ENCODE results near the gene EIF3K. TPM values are rescaled to one million over a fixed set of nuclear protein-coding genes. Genes with fewer than 3 reads are reported as not detected.

Gene EIF3K
- total and polyA plus RNA-seq, 2 of the 13 experiments (the other 11 are each of a cell fraction or from before 2014, with no cell fraction given) = 179 to 258 TPM

- TF ChIP-seq NFE2L1 (CRISPR knock-in tag; IDR thresholded peaks at IDR 0.05; ENCODE audit: borderline replicate concordance) = no peak
- no peak for TF ChIP-seq ATM (IDR thresholded peaks at IDR 0.05; ENCODE audit: borderline replicate concordance)
- TF ChIP-seq ZNF335 (CRISPR knock-in tag; IDR thresholded peaks at IDR 0.05) = no peak
- TF ChIP-seq, protein P1, sequence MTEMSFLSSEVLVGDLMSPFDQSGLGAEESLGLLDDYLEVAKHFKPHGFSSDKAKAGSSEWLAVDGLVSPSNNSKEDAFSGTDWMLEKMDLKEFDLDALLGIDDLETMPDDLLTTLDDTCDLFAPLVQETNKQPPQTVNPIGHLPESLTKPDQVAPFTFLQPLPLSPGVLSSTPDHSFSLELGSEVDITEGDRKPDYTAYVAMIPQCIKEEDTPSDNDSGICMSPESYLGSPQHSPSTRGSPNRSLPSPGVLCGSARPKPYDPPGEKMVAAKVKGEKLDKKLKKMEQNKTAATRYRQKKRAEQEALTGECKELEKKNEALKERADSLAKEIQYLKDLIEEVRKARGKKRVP (CRISPR knock-in tag; IDR thresholded peaks at IDR 0.05) = no peak
- peak; percentile 62; the same call in 1 of the 2 replicates for TF ChIP-seq CSRNP1 (CRISPR knock-in tag; IDR thresholded peaks at IDR 0.05)
- peak; percentile 28; the same call in 1 of the 2 replicates for TF ChIP-seq REPIN1 (CRISPR knock-in tag; IDR thresholded peaks at IDR 0.05; ENCODE audit: borderline replicate concordance, low read depth)
- no peak; the same call in 1 of the 2 replicates for TF ChIP-seq ZNF276 (CRISPR knock-in tag; IDR thresholded peaks at IDR 0.05; ENCODE audit: low read depth)
- peak; percentile 22 for TF ChIP-seq FOSL2 (CRISPR knock-in tag; IDR thresholded peaks at IDR 0.05)
- no peak for TF ChIP-seq GABPA (IDR thresholded peaks at IDR 0.05; ENCODE audit: low read depth, low read length)
- no peak for TF ChIP-seq GABPA (CRISPR knock-in tag; IDR thresholded peaks at IDR 0.05; ENCODE audit: low read depth)
- 0 out of 2 replicates have a peak, but pooled peaks have one; percentile 39 for TF ChIP-seq SP4 (CRISPR knock-in tag; IDR thresholded peaks at IDR 0.05)
- TF ChIP-seq ZMAT3 (CRISPR knock-in tag; conservative IDR thresholded peaks at IDR 0.05) = no peak
- TF ChIP-seq ZNF460 (CRISPR knock-in tag; IDR thresholded peaks at IDR 0.05; ENCODE audit: borderline replicate concordance) = no peak
- no peak for TF ChIP-seq BCL3 (CRISPR knock-in tag; IDR thresholded peaks at IDR 0.05)
- TF ChIP-seq, protein P2, sequence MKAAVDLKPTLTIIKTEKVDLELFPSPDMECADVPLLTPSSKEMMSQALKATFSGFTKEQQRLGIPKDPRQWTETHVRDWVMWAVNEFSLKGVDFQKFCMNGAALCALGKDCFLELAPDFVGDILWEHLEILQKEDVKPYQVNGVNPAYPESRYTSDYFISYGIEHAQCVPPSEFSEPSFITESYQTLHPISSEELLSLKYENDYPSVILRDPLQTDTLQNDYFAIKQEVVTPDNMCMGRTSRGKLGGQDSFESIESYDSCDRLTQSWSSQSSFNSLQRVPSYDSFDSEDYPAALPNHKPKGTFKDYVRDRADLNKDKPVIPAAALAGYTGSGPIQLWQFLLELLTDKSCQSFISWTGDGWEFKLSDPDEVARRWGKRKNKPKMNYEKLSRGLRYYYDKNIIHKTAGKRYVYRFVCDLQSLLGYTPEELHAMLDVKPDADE (CRISPR knock-in tag; IDR thresholded peaks at IDR 0.05) = 0 out of 2 replicates have a peak, but pooled peaks have one; percentile 58
- no peak for TF ChIP-seq CC2D1A (CRISPR knock-in tag; IDR thresholded peaks at IDR 0.05)
- TF ChIP-seq ZNF713 (CRISPR knock-in tag; IDR thresholded peaks at IDR 0.05) = 0 out of 2 replicates have a peak, but pooled peaks have one; percentile 59
- TF ChIP-seq ERF (CRISPR knock-in tag; IDR thresholded peaks at IDR 0.05) = no peak
- no peak for TF ChIP-seq TFAP4 (IDR thresholded peaks at IDR 0.05; ENCODE audit: borderline replicate concordance, low read depth)
- TF ChIP-seq GATA4 (IDR thresholded peaks at IDR 0.05; ENCODE audit: borderline replicate concordance, low read depth) = no peak
- TF ChIP-seq, protein P3, sequence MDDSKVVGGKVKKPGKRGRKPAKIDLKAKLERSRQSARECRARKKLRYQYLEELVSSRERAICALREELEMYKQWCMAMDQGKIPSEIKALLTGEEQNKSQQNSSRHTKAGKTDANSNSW (CRISPR knock-in tag; IDR thresholded peaks at IDR 0.05; ENCODE audit: borderline replicate concordance) = no peak
Observed at GRCh38 chr19:38649305-38650171, 30.6 kb downstream of the EIF3K start (continued).

All from HepG2 (cell line).